H1 (cell line): ENCODE measurements around the gene MBOAT2. TPM values are rescaled to one million over a fixed set of nuclear protein-coding genes. Genes with fewer than 3 reads are reported as not detected.

ENCODE experiments used
- CTCF ChIA-PET: fragments of 300-600 bp; sonication (Branson Sonifier 250); formaldehyde crosslinking; loops from one replicate; lab custom pipeline; 2021; ENCODE audit not compliant: partially characterized antibody; lab: Charles Lee
- POLR2A ChIA-PET: fragments of 300-600 bp; sonication (Branson Sonifier 250); formaldehyde crosslinking; loops from one replicate; lab custom pipeline; 2021; ENCODE audit warnings: inconsistent platforms; ENCODE audit not compliant: partially characterized antibody; lab: Charles Lee
- DNase-seq, 2 experiments: peaks; one replicate each; pipeline versions ENCODE4 v3.0.0 to v3.0.0-alpha.2; 2010 to 2022; ENCODE audit warnings: low spot score in 2 of 2, low read depth in 1 of 2, mixed read lengths in 1 of 2
- FAIRE-seq: peaks from 2 replicates; lab custom pipeline; 2011; peaks lifted over from hg19 to GRCh38; lab: Jason Lieb, UNC
- H2AFZ ChIP-seq: 2 replicates; pipeline ENCODE4 v1.8.1; 2012; ENCODE audit warnings: low read length, inconsistent platforms
- H2AK5ac ChIP-seq: 2 replicates; pipeline ENCODE4 v1.6.1; 2013; ENCODE audit warnings: low read depth, low read length
- H2BK120ac ChIP-seq: replicated peaks from 2 replicates; pipeline ENCODE3; 2013; ENCODE audit warnings: low read depth, low read length, inconsistent platforms
- H2BK12ac ChIP-seq: 2 replicates; pipeline ENCODE4 v1.6.1; 2013; ENCODE audit warnings: low read depth, low read length
- H2BK15ac ChIP-seq: 2 replicates; pipeline ENCODE4 v1.6.1; 2013; ENCODE audit warnings: low read length
- H2BK20ac ChIP-seq: 2 replicates; pipeline ENCODE4 v1.6.1; 2013; ENCODE audit warnings: low read length
- H2BK5ac ChIP-seq: 2 replicates; pipeline ENCODE4 v1.6.1; 2013; ENCODE audit warnings: low read depth, low read length
- H3K14ac ChIP-seq: 2 replicates; pipeline ENCODE4 v1.6.1; 2013; ENCODE audit warnings: inconsistent platforms; ENCODE audit not compliant: insufficient read length
- H3K18ac ChIP-seq: 2 replicates; pipeline ENCODE4 v1.6.1; 2013; ENCODE audit warnings: low read length; ENCODE audit errors: extremely low read depth
- H3K23ac ChIP-seq: 2 replicates; pipeline ENCODE4 v1.6.1; 2013; ENCODE audit warnings: inconsistent platforms; ENCODE audit not compliant: insufficient read length
- H3K23me2 ChIP-seq: 2 replicates; pipeline ENCODE4 v1.6.1; 2013; ENCODE audit warnings: low read depth, low read length
- H3K27ac ChIP-seq: 2 replicates; pipeline ENCODE4 v1.6.1; 2011; ENCODE audit warnings: low read depth, low read length, inconsistent platforms
- H3K27me3 ChIP-seq, 4 experiments: replicated peaks in 1 of 4; 1 replicate in 1 of 4; 2 replicates in 3 of 4; pipeline versions ENCODE4 v1.6.1 to v1.8.1; 2011 to 2013; ENCODE audit warnings: low read length in 3 of 4, mild to moderate bottlenecking in 3 of 4, inconsistent platforms in 2 of 4, mixed read lengths in 2 of 4, moderate library complexity in 1 of 4; ENCODE audit not compliant: control insufficient read depth in 3 of 4, insufficient read depth in 3 of 4; ENCODE audit errors: extremely low read depth in 1 of 4
- H3K36me3 ChIP-seq, 4 experiments: 2 replicates each; pipeline versions ENCODE4 v1.6.1 to v1.8.1; 2011 to 2013; ENCODE audit warnings: mild to moderate bottlenecking in 4 of 4, low read length in 3 of 4, moderate library complexity in 2 of 4, control low read depth in 1 of 4, inconsistent platforms in 1 of 4; ENCODE audit not compliant: insufficient read depth in 4 of 4, control insufficient read depth in 2 of 4
- H3K4ac ChIP-seq: replicated peaks from 2 replicates; pipeline ENCODE3; 2013; ENCODE audit warnings: low read length, low read depth, mixed read lengths, inconsistent platforms; ENCODE audit not compliant: insufficient read length
- H3K4me1 ChIP-seq, 4 experiments: replicated peaks in 1 of 4; 1 replicate in 1 of 4; 2 replicates in 3 of 4; pipeline versions ENCODE4 v1.6.1 to v1.8.1; 2011 to 2013; ENCODE audit warnings: low read length in 3 of 4, inconsistent platforms in 2 of 4, mixed read lengths in 1 of 4; ENCODE audit not compliant: insufficient read depth in 4 of 4, control insufficient read depth in 3 of 4
- H3K4me2 ChIP-seq, 2 experiments: 2 replicates each; pipeline versions ENCODE4 v1.6.1 to v1.8.1; 2011 to 2013; ENCODE audit warnings: low read depth in 2 of 2, low read length in 2 of 2, control low read depth in 1 of 2, inconsistent platforms in 1 of 2, mild to moderate bottlenecking in 1 of 2; ENCODE audit not compliant: insufficient read depth in 1 of 2
- H3K4me3 ChIP-seq, 4 experiments: fragments of 200-600, 300-600 bp in 1 of 4; sonication (generic), shearing (Covaris generic), sonication (Bioruptor Twin) in 1 of 4; 2 replicates each; pipeline versions ENCODE4 v1.5.1 to v1.8.1; 2011 to 2016; ENCODE audit warnings: low read length in 4 of 4, low read depth in 3 of 4, control low read depth in 2 of 4, inconsistent platforms in 2 of 4, mild to moderate bottlenecking in 2 of 4, mixed read lengths in 1 of 4, moderate library complexity in 1 of 4; ENCODE audit not compliant: insufficient read depth in 2 of 4; ENCODE audit errors: extremely low read depth in 1 of 4
- H3K56ac ChIP-seq: replicated peaks from 2 replicates; pipeline ENCODE3; 2013; ENCODE audit warnings: low read depth, mild to moderate bottlenecking, mixed read lengths, low read length, inconsistent platforms; ENCODE audit not compliant: insufficient read length
- H3K79me1 ChIP-seq: 2 replicates; pipeline ENCODE4 v1.6.1; 2013; ENCODE audit warnings: low read depth, low read length, control low read depth
- H3K79me2 ChIP-seq, 2 experiments: 2 replicates each; pipeline versions ENCODE4 v1.6.1 to v1.8.1; 2012 to 2013; ENCODE audit warnings: low read length in 2 of 2, mild to moderate bottlenecking in 2 of 2, inconsistent platforms in 1 of 2; ENCODE audit not compliant: insufficient read depth in 2 of 2, control insufficient read depth in 1 of 2
- H3K9ac ChIP-seq, 4 experiments: replicated peaks in 1 of 4; 1 replicate in 1 of 4; 2 replicates in 3 of 4; pipeline versions ENCODE4 v1.6.1 to v1.8.1; 2011 to 2013; ENCODE audit warnings: low read depth in 3 of 4, low read length in 3 of 4, control low read depth in 2 of 4, mild to moderate bottlenecking in 2 of 4, moderate library complexity in 2 of 4, inconsistent platforms in 1 of 4; ENCODE audit errors: extremely low read depth in 1 of 4
- H3K9me3 ChIP-seq, 2 experiments: 2 replicates each; pipeline versions ENCODE4 v1.6.1 to v1.8.1; 2012 to 2013; ENCODE audit warnings: mild to moderate bottlenecking in 2 of 2, moderate library complexity in 2 of 2, control low read depth in 1 of 2, inconsistent platforms in 1 of 2, low read depth in 1 of 2, low read length in 1 of 2, mixed read lengths in 1 of 2; ENCODE audit not compliant: insufficient read depth in 2 of 2
- H4K20me1 ChIP-seq, 2 experiments: replicated peaks in 1 of 2; 2 replicates each; pipeline versions ENCODE3 to v1.8.1; 2011 to 2013; ENCODE audit warnings: inconsistent platforms in 2 of 2, low read length in 2 of 2, mild to moderate bottlenecking in 1 of 2; ENCODE audit not compliant: insufficient read depth in 2 of 2, control insufficient read depth in 1 of 2
- H4K5ac ChIP-seq: 2 replicates; pipeline ENCODE4 v1.6.1; 2013; ENCODE audit warnings: low read length, low read depth, mixed read lengths, inconsistent platforms; ENCODE audit not compliant: insufficient read length
- H4K8ac ChIP-seq: 2 replicates; pipeline ENCODE4 v1.8.0; 2013; ENCODE audit warnings: mild to moderate bottlenecking, moderate library complexity, low read length, inconsistent platforms; ENCODE audit not compliant: insufficient read depth; ENCODE audit errors: extremely low read depth
- H4K91ac ChIP-seq: replicated peaks from 2 replicates; pipeline ENCODE3; 2013; ENCODE audit warnings: low read length, mixed read lengths, inconsistent platforms; ENCODE audit not compliant: insufficient read length
- CBX5 ChIP-seq: fragments of 300-800, 300-1000 bp; sonication (generic); IDR thresholded peaks from 2 replicates; pipeline ENCODE4 v1.7.1; 2016; ENCODE audit warnings: antibody characterized with exemption, low read length, low read depth
- CBX8 ChIP-seq: fragments of 300-800, 300-1000 bp; sonication (generic); IDR thresholded peaks from 2 replicates; pipeline ENCODE4 v1.7.1; 2016; ENCODE audit warnings: low read depth, low read length, borderline replicate concordance
- CEBPB ChIP-seq: IDR thresholded peaks from 2 replicates; pipeline ENCODE4 v1.6.1; 2012; ENCODE audit warnings: low read depth, low read length
- EZH2 ChIP-seq: fragments of 200-600 bp; sonication (generic); IDR thresholded peaks from 2 replicates; pipeline ENCODE4 v1.7.1; 2012; ENCODE audit warnings: low read depth, mild to moderate bottlenecking, moderate library complexity, low read length, inconsistent platforms; ENCODE audit not compliant: severe bottlenecking
- GABPA ChIP-seq: IDR thresholded peaks from 2 replicates; pipeline ENCODE4 v1.6.1; 2011; ENCODE audit warnings: mild to moderate bottlenecking, low read length, moderate library complexity, borderline replicate concordance; ENCODE audit not compliant: insufficient read depth
- GTF2F1 ChIP-seq: IDR thresholded peaks from 2 replicates; pipeline ENCODE4 v1.6.1; 2012; ENCODE audit warnings: low read depth, low read length, improper control_type of control experiment, borderline replicate concordance
- JUN ChIP-seq: IDR thresholded peaks from 2 replicates; pipeline ENCODE4 v1.6.1; 2011; ENCODE audit warnings: low read depth, mild to moderate bottlenecking, improper control_type of control experiment, low read length
- KDM1A ChIP-seq: fragments of 200-600, 300-600 bp; sonication (generic); IDR thresholded peaks from 2 replicates; pipeline ENCODE4 v1.7.1; 2016; ENCODE audit warnings: mild to moderate bottlenecking, low read length, borderline replicate concordance
- POLR2A ChIP-seq, 2 experiments: IDR thresholded peaks; 1 replicate in 1 of 2; 2 replicates in 1 of 2; pipeline ENCODE4 v1.6.1; 2011; ENCODE audit warnings: low read depth in 2 of 2, low read length in 2 of 2, mild to moderate bottlenecking in 2 of 2; ENCODE audit errors: control extremely low read depth in 1 of 2
- POLR2AphosphoS5 ChIP-seq: IDR thresholded peaks from 2 replicates; pipeline ENCODE4 v1.6.1; 2011; ENCODE audit warnings: low read depth, low read length
- RAD21 ChIP-seq, 2 experiments: IDR thresholded peaks in 1 of 2; conservative IDR thresholded peaks in 1 of 2; 2 replicates each; pipeline ENCODE4 v1.6.1; 2011; ENCODE audit warnings: low read depth in 2 of 2, low read length in 2 of 2, improper control_type of control experiment in 1 of 2, inconsistent platforms in 1 of 2, mild to moderate bottlenecking in 1 of 2, moderate library complexity in 1 of 2
- RNF2 ChIP-seq: fragments of 200-900, 300-1000 bp; sonication (generic); IDR thresholded peaks from 2 replicates; pipeline ENCODE4 v1.7.1; 2016; ENCODE audit warnings: borderline replicate concordance, low read depth, mild to moderate bottlenecking, antibody characterized with exemption, low read length; ENCODE audit not compliant: poor library complexity, severe bottlenecking; ENCODE audit errors: missing control alignments
- RXRA ChIP-seq: IDR thresholded peaks from 2 replicates; pipeline ENCODE4 v1.6.1; 2011; ENCODE audit warnings: low read depth, mild to moderate bottlenecking, low read length, moderate library complexity; ENCODE audit not compliant: insufficient read depth
- WGBS, 2 experiments: shearing (Covaris generic) in 1 of 2; methylation state at CpG; one replicate each; pipeline versions ENCODE4 v1.1.6 to v1.1.7; 2013 to 2015; ENCODE audit warnings: low lambda C conversion rate in 2 of 2, mixed read lengths in 2 of 2, inconsistent platforms in 1 of 2, low coverage in 1 of 2, missing lambda C conversion rate in 1 of 2; ENCODE audit not compliant: insufficient replicate concordance in 2 of 2, insufficient coverage in 1 of 2, insufficient read length in 1 of 2; ENCODE audit errors: extremely low coverage in 1 of 2, missing lambda C conversion rate in 1 of 2; 5-methylcytosine and 5-hydroxymethylcytosine counted together
- polyA plus RNA-seq, 7 experiments: library from polyadenylated mRNA; depleted of rRNA in 3 of 7; stranded (reverse) in 5 of 7; unstranded in 2 of 7; fragments of >200 nt in 5 of 7; fragments of 200-250 nt in 2 of 7; gene quantifications; 1 replicate in 5 of 7; 2 replicates in 1 of 7; 4 replicates in 1 of 7; pipeline versions ENCODE4 v1.2.1 to v1.2.3, GENCODE V29; 2011 to 2013; ENCODE audit warnings: missing spikeins in 2 of 7, mixed read lengths in 2 of 7
- total RNA-seq: library from RNA; stranded (reverse); fragmentation: NEBNext Ultra II Directional; extraction: Animal tissue kit (Norgen Biotek cat#: 25700); gene quantifications from 2 replicates; pipeline ENCODE4 v1.2.1, GENCODE V29; 2021

Gene MBOAT2
- total and polyA plus RNA-seq, 2 of the 8 experiments (the other 6 are each of a cell fraction or from before 2014, with no cell fraction given), result 11.2 to 23.4 TPM

GRCh38 chr2:8923183-8923582 lies 80.3 kb downstream of the MBOAT2 start:
- Histone ChIP-seq H4K20me1 (no peaks in the 10 kb centered on the region), H4K5ac (no peak overlapping the region), H3K4me2 (no peak overlapping the region), H3K27me3 (no peaks in the 10 kb centered on the region), H3K14ac (no peak overlapping the region), H3K36me3 (no peaks in the 10 kb centered on the region), H2BK15ac (no peak overlapping the region), H2AK5ac (no peak overlapping the region), H3K79me2 (no peaks in the 10 kb centered on the region), H3K4ac (no peak overlapping the region), H2BK12ac (no peak overlapping the region), H3K79me1 (no peaks in the 10 kb centered on the region; the same call in 1 of the 2 replicates), H4K91ac (no peak overlapping the region), H2BK120ac (no peak overlapping the region), H3K23ac (no peak overlapping the region), H4K8ac (no peak overlapping the region), H3K23me2 (no peaks in the 10 kb centered on the region), H3K4me3 (no peak overlapping the region), H3K9me3 (no peaks in the 10 kb centered on the region), H2BK20ac (no peak overlapping the region), H3K18ac (no peak overlapping the region), H3K56ac (no peak overlapping the region), H3K9ac (no peak overlapping the region), H2BK5ac (no peak overlapping the region), H3K27ac (no peak overlapping the region), H3K4me1 (no peaks in the 10 kb centered on the region; a peak in 1 of 7 replicates), H2AFZ (no peak overlapping the region)
- DNase-seq, result no peak
- POLR2A ChIA-PET, result no interaction called here
- CTCF ChIA-PET, result interaction anchor here (0.7 to 1.8 kb wide), 2 partner anchors 41 to 64 kb away, joined by 3 to 6 read pairs; no protein-coding TSS in a partner anchor
- 82% methylated on average over 1 of the region's 1 CpG; no CpG with 5 or more reads in 1 of the 2 experiments for WGBS, 2 experiments
- FAIRE-seq, result no peak
- TF ChIP-seq EZH2, result no peak
- no peak for TF ChIP-seq POLR2AphosphoS5
- no peak for TF ChIP-seq CBX8
- no peak for TF ChIP-seq POLR2A (IDR thresholded peaks at IDR 0.05; ENCODE audit: control extremely low read depth in 1 of 2, low read depth in 2 of 2, low read length in 2 of 2)
- TF ChIP-seq CBX5, result no peak
- no peak for TF ChIP-seq RXRA
- no peak for TF ChIP-seq JUN
- no peak for TF ChIP-seq GTF2F1
- TF ChIP-seq RNF2, result no peak
- no peak for TF ChIP-seq CEBPB
- no peak for TF ChIP-seq GABPA
- no peak for TF ChIP-seq KDM1A
- TF ChIP-seq RAD21 (IDR thresholded peaks at IDR 0.05 in 1 of 2, conservative IDR thresholded peaks at IDR 0.05 in 1 of 2; ENCODE audit: low read depth in 2 of 2, low read length in 2 of 2), result no peak
